Adrenal gland (tissue), 5 donors: ENCODE measurements around the gene MCOLN3.

Source experiments
- CTCF ChIP-seq, 6 experiments: fragments of 450-650 bp in 4 of 6; fragments of 200-600 bp in 2 of 6; sonication (generic) in 1 of 6; IDR thresholded peaks; 1 replicate in 5 of 6; 2 replicates in 1 of 6; pipeline versions ENCODE4 v1.5.1 to v1.8.0; 2016 to 2021; ENCODE audit warnings: antibody characterized with exemption in 6 of 6, mild to moderate bottlenecking in 2 of 6, moderate library complexity in 1 of 6
- POLR2A ChIP-seq, 2 donors: fragments of 450-650 bp; IDR thresholded peaks; one replicate each; pipeline ENCODE4 v1.6.1; 2017; ENCODE audit warnings: antibody characterized with exemption in 2 of 2, mild to moderate bottlenecking in 2 of 2, moderate library complexity in 1 of 2
- donor health status: DM: no; HTN: no; CAD: no.

GRCh38 chr1:85074365-85074964 lies 26.2 kb upstream of the MCOLN3 start:
- TF ChIP-seq CTCF (IDR thresholded peaks at IDR 0.05) (no peak), POLR2A (IDR thresholded peaks at IDR 0.05) (no peak)
